DMS 273 (cell line): Measurements from ENCODE around the gene FANCB.

Experiments used
- DNase-seq: peaks from one replicate; lab custom pipeline; 2025; ENCODE audit not compliant: unreplicated experiment; lab: John Stamatoyannopoulos, UW

The FANCB gene

DNA sequence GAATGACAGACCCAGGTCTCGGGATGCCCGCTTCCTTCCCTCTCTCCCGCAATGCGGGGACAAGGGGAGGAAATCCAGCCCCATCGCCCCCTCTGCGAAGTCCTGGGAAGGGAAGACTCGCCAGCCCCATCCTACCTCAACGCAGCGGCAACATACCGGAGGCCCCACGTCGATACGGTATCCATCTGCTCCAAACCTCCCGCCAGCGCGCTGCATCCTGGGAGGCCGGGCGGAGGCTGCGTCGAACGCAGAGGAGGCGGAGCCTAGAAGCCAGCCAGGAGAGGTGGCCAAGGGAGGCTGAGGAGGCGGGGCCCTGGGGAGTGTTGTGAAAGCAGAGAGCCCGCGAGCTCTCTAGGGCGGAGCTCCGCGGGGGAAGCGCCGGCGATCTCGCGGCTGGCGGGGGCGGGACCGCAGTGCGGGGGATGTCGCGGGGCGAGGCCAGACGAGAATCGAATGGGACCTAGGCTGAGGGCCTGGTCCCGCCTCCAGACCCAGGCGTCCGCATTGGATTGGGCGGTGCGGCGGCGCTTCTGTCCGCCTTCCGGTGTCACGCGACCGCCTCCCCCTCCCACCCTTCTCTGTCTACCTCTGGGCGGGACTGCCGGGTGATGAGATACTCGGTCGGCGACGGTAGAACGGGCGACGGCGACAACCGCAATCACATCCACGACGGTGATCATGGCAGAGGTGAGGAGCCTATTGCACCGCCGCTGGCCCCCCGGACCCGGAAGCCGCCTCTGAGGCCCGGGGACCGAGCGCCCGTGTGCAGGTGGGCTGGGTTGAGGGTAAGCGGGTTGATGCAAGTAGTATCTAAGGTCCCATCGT, at the start of gene FANCB, which contains the start of gene MOSPD2:
TSS of gene FANCB (minus strand) at position 219 of the 825 bp plus-strand sequence. CDS start 7,559 bp downstream, outside the sequence.
TSS of gene MOSPD2 (plus strand) at position 571 of the 825 bp plus-strand sequence. CDS start at position 679, 108 bp downstream.
- peak; percentile 98 for DNase-seq

DNA sequence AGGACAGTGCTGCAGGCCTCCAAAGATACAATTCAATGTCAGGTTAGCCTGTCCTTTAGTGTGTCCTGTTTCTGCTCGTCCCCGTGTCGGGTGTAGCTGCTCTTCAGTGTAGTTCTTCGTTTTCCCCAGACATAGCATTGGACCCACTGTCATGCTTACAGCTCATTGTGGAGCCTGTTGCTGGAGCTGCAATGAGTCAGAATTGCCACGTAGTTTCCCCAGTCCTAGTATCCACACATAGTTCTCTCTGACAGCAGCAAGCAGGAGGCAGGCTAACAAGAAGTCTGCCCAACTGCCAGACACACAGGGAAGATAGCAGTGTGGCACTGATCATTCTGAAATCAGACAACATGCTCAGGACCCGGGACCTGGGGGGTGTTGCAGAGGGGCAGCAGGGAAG, 49.6 kb upstream of the FANCB start:
- DNase-seq, result no peak

DNA sequence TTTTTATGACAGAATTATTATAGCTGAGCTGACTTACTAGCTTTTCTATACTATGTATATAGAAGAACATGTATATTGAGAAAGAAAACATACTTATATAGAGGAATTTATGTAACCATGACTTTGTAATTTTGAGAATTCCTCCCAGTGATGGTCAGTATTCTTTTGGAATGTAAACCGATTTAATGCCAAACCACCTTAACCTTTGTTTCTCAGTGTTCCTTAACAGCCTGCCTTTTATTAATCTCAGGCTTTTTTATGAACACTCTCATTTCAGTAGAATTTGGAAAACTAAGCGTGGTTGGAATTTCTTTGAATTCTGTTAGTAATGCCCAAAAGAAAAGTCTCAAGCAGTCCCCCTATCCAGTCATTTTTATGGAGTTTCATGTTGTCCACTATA, 47.3 kb upstream of the FANCB start:
- DNase-seq, result no peak

DNA sequence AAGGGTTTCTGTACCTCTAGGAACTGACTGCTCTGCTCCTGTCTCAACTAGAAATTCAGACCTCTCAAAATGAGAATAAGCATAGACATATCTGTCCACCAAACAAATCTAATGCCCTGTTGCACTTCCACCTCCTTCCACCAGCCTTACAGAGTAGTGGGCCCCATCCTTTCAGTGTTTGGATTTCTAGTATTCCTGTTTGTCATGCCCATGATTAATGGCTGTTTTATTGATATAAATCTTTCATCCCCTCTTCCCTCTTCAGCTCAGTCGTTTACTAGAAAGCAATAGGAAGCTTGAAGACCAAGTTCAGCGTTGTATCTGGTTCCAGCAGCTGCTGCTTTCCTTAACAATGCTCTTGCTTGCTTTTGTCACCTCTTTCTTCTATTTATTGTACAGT, 46.5 kb upstream of the FANCB start:
- no peak for DNase-seq

DNA sequence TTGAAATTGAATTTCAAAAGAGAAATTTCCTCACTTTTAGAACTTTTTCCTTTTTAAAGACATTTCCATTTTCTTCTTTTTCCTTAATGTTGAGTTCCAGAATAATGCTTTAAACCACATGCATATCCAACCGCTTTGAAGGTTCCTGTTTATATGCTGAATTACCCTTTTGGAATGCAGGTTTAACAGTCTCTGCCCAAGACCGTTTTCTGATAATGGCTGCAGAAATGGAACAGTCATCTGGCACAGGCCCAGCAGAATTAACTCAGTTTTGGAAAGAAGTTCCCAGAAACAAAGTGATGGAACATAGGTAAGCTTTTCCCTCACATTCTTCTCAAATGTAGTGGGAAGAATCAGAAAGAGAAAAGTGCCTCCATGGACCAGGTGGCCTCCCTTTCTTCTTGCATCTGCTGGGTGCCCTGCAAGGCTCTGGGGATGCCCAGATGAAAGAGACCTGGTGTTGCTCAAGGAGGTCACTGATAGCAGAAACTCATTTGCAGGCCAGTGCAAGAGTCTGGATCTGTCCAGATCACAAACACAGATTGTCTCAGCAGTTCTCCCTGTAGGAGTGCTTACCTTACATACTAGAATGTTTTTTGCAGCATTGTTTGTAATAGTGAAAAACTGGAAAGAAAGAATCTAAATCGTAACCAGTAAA, 43.3 kb upstream of the FANCB start:
- DNase-seq, result no peak

DNA sequence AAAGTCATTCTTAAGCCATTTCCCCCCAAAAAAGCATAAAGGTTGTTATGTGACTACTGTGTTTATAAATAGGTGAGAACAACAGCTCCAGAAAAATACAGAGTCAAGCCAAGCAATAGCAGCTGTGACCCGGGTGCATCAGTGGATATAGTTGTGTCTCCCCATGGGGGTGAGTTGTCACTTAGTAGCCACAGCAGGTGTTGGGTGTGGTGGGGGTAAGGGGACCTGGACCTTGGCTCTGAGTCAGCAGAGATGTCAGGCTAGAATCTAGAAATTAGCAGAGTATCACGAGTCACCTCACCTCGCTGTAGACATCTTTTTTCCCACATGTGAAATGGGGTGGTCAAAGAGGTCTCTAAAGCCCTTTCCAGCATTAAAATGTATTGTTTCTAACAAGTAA, 42.7 kb upstream of the FANCB start:
- no peak for DNase-seq

DNA sequence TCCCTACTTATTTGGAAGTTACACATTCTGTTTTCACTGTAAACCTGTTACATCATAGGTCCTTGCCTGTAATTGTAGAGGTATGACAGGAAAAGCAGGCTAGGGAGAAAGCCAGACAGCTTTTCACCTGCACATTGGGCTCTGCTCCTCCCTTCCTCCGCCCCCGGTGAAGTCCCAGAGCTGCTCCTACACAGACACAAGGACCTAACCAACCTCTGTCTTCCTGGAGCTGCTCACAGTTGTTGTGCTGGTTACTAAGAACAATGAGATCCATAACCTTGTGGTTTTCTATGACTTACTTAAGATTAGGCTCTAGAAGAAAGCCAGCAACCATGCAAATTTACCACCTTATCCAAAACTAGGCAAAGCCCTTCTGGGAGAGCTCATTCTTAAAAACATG, 40.4 kb upstream of the FANCB start:
- DNase-seq, result no peak

DNA sequence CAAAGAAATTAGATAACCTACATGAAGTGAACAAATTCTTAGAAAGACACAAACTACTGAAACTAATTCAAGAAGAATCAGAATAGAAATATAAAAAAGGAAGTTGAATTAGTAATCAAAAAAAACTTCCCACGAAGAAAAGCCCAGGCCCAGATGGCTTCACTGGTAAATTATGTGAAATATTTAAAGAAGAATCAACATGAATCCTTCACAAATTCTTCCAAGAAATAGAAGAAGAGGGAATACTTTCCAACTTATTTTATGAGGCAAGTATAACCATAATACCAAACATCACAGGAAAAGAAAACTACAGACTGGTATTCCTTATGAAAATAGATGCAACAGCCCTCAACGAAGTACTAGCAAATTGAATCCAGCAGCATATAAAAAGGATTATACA, 31.0 kb upstream of the FANCB start:
- DNase-seq, result no peak

DNA sequence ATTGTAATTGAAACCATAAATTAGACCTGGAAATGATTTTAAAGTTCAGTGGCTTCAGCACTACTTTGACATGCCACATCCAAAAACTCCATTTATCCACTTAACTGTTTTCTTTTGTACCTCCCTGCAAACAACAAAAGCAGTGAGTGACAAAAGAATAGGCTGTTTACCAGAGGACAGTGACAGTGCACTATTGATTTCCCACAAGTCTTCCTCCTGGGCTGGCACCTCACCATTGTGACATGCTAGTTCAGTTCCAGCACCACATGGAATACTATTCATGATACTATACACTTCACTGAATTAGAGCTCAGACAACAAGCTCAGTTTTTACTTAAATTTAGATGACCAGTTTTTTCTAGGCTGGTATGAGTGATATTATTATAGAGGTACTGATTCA, 29.7 kb upstream of the FANCB start:
- no peak for DNase-seq

DNA sequence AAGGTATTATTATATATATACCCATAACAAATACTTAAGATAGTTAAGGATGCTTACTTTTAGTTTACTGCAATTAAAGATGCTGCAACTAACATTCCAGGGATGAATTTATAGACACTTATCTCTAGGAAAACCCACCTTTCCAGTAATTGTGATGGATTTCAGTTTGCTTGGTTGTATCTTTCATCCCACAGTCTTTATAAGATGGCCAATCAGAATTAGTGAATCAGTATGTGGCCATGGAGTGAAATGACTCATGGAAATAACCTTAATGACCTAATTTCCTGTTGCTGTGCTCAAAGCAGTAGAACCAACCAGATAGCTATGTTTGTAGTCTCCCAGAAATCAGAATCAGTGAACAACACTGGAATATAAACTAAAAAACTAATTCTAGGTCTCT, 26.7 kb upstream of the FANCB start:
- no peak for DNase-seq

DNA sequence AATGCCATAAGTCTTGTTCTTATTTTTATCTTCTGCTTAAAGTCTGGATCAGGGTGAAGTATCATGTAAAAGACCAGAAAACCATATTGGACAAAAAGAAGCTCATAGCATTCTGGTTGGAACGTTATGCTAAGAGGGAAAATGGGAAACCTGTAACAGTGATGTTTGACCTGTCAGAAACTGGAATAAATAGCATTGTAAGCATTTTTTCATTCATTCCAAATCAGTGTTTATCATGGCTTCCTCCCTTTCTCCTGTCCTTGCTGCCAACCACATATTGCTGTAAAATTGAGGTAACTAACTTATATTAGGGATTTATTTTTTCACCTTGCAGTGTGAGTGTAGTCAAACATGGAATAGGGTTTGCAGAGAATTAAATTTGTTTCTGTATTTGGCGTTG, 24.2 kb upstream of the FANCB start:
- DNase-seq, result no peak

DNA sequence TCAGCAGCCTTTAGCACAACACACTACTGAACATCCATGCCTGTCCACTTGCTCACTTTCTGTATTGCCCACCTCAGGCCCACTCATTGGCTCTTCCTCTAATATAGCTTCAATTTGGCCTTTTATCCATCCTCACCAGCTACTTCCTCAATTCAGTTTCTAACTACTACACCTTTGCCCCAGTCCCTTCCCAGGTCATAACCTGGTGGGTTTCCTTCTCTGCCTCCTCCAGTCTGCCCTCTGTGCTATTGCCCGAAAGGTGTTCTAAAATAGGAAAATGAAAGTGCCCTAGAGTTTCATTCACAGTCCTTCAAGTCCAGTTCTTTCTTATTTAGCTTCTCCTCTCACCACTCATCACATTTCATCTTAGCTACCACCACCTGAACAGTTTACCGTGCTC, 23.4 kb upstream of the FANCB start:
- no peak for DNase-seq

DNA sequence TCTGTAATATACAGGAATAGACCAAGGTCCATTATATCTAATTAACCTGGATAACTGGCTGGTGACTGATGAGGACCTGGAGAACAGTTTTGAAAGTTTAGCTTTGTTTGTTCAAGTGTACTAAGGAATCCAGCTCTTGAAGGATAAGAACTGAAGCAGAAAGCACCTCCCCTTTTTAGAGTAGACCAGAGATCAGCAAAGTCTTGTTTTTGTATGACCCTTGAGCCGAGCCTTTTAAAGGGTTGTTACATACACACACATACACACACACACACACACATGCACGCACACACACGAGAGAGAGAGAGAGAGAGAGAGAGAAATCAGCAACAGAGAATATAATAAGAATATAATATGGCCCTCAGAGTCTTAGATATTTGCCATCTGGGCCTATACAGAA, 13.4 kb upstream of the FANCB start:
- no peak for DNase-seq

DNA sequence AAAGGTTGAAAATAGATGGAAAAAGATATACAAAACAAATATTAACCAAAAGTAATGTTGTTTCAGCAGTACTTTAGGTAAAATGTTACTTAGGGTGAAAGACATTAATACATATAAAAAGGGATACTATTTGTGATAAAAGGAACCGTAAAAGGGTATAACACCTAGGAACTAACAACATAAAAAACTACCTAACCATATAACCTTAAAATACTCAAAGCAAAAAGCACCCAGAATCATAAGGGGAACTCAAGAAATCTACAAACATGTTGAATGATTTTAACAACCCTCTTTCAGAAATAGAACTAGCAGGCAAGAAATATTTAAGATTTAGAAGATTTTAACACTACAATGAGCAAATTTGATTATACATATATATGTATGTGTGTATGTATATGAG, 11.8 kb upstream of the FANCB start:
- no peak for DNase-seq

DNA sequence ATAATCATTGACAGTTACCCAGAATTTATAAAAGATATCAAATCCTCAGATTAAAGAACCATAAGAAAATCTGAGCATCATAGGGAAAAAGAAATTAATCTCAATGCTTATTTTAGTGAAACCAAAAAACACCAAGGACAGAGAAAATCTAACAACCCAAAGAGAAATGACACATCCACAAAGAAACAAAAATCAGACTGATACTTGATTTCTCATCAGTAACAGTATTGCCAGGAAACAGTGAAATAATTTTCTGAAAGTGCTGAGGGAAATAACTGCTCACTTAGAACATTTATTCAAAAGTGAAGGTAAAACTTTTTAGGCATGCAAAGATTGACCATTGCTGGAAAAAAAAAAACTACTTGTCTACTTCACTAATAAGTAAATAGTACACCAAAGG, 11.0 kb upstream of the FANCB start:
- DNase-seq, result no peak

DNA sequence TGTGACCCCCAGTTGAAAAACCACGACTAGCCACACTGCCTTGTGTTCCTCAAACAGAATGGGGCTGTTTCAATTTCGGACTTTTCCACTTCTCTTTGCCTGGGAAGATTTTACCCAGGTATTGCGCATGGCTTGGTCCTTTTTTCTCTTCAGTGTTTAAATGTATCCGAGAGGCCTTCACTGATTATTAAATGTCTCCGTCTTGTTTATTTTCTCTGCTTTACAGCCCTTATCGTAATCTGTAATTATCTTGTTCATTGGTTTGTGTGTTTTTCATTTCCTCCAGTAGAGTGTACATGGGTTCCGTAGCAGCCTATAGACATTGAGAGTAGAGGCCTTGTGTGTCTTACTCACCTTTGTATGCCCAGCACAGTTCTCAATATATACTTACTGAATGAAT, 2.8 kb upstream of the FANCB start:
- no peak for DNase-seq

DNA sequence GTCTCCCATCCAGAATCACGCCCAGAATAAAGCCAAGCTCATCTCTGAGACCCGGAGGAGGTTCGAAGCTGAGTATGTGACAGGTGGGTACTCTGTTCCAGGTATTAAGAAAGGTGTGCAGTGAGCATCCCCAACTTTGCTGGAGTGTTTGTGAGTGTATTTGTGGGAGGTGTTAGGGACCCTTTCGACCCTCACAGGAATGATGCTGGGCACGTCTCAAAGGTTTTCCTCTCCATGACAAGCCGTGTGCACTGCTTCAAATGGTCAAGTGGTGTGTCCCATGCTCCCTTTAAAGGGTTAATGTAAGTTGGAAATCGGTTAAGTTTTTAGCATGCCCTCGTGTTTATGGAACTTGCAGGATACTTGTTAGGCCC, 794 bp upstream of the FANCB start:
- no peak for DNase-seq

DNA sequence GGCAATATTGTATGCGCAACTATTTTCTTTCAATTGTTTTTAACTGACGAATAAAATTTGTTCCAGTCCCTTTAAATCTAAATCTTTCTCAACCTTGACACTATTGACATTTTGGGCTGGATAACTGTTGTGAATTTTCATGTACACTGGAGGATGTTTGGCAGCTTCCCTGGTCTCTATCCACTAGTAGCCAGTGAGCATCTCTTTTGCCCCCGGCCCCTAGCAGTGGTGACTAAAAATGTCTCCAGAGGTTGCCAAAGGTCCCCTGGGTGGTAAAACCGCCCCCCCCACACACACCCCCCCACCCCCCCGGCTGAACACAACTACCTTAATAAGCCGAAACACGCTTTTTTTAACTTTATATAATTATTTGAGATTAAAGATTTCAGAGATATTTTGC, 514 bp downstream of the FANCB start:
- peak; percentile 26 for DNase-seq

DNA sequence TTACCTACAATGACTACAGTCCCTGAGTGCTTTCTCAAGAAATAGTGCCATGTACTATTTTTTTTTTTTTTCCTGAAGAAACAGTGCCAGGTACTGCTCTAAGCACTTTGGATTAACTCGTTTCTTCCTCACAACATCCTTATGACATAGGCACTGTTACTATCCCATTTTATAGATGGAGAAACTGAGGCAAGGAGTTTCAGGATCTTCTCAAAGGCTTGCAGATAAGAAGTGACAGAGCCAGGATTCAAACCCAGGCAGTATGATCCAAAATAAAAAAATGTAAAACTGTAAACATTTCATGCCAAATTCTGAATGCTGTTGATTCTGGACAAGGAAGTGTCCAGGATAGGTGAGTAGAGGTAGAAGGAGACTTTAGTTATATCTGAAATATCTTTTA, 1.1 kb downstream of the FANCB start:
- no peak for DNase-seq

DNA sequence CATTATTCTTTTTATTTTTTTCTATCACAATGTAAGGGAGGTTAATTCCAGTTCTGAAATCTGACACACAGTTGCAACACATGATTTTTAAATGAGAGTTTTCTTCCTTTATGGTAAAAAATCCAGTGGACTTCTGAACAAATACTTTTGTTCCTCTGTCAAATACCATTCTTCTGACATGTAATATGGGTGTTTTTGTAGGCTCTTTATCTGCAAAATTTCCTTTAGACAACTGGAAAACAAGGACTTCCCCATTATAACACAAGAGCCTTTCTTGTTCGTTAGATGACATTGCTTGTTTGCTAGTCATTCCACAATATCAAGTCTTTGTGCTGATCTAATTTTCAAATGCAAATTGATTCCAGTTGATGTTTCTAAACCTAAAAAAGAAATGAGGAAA, 7.7 kb downstream of the FANCB start:
- DNase-seq, result no peak

DNA sequence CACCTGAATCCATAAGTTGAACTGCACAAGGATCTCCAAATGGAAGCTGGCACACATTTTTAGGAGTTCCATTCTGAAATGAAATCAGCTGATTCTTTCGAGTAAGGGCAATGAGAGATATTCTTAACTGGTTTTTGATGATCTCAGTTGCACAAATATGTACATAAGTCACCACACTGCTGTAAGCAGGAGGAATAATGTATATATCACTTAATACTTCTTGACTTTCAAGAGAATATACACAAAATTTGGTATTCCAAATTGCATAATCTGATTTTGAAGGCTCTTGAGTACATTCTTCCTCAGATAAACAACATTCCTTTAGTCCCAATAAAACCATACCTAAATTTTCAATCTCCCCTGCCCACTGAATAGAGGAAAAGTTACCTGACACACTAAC, 8.2 kb downstream of the FANCB start:
- no peak for DNase-seq

DNA sequence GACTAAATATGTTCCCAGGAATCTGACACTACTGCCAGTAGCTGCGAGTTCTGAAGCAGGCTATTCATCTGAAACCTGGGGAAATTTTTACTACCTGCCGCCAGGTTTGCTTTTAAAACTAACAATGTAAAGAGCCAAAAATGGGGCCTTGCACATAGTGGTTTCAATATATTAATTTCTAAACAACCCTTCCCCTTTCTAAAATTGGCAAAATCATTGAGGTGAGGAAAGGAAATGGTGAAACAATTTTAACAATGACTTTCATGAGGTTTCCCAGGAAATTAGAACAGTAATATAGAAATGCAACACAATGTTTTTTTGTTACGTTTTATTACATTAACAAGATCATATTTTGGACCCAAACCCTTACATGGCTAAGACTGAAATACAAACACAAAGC, 21.3 kb downstream of the FANCB start:
- DNase-seq, result no peak

DNA sequence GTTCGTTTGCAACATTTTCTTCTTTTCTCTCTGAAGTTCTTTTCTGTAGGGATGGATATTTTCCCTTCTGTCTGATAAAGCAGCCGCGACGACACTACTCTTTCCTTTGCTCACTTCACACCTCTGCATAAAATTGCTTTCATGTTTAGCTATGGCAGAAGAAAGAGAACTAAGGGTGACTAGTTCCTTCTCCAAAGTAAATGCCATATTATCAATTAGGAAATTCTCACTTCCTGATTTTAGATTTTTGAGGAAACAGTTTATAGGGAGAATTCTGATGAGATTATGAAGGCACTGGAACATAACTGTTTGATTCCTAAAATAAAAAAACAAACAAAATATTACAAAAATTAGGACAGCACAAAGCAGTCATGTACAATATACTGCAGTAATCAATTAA, 29.2 kb downstream of the FANCB start:
- DNase-seq, result no peak
